Measurements from ENCODE around the gene MEGF10.

DNA sequence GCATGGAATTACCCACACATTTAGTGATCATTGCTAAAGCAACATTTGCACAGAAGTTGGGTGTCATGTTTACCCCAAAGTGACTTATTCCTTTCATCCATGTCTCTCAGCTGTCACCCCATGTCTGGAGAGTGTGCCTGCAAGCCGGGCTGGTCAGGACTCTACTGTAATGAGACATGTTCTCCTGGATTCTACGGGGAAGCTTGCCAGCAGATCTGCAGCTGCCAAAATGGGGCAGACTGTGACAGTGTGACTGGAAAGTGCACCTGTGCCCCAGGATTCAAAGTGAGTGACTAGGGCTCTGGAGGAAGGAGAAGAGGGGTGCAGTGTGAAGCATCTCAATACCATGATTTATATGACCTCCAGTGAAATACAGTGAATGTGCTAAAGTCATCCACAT is 126.9 kb downstream of the MEGF10 start:
- TF ChIP-seq, protein P1, sequence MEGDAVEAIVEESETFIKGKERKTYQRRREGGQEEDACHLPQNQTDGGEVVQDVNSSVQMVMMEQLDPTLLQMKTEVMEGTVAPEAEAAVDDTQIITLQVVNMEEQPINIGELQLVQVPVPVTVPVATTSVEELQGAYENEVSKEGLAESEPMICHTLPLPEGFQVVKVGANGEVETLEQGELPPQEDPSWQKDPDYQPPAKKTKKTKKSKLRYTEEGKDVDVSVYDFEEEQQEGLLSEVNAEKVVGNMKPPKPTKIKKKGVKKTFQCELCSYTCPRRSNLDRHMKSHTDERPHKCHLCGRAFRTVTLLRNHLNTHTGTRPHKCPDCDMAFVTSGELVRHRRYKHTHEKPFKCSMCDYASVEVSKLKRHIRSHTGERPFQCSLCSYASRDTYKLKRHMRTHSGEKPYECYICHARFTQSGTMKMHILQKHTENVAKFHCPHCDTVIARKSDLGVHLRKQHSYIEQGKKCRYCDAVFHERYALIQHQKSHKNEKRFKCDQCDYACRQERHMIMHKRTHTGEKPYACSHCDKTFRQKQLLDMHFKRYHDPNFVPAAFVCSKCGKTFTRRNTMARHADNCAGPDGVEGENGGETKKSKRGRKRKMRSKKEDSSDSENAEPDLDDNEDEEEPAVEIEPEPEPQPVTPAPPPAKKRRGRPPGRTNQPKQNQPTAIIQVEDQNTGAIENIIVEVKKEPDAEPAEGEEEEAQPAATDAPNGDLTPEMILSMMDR (IDR thresholded peaks at IDR 0.05; ENCODE audit: borderline replicate concordance, extremely low read depth, low read length, poor library complexity, severe bottlenecking): no peak
- no peak for TF ChIP-seq EZH2 (IDR thresholded peaks at IDR 0.05; ENCODE audit: borderline replicate concordance, low read depth, low read length, severe bottlenecking)
